Subcutaneous adipose tissue (tissue), 4 donors: ENCODE data around the gene PIAS1. TPM values are rescaled to one million over a fixed set of nuclear protein-coding genes. Genes with fewer than 3 reads are reported as not detected.

Source experiments
- total RNA-seq, 4 donors: library from RNA; depleted of rRNA; stranded (reverse); fragments of >200 nt; gene quantifications; one replicate each; pipeline ENCODE4 v1.1.0, GENCODE V29; 2016
- TF ChIP-seq, protein P1 (sequence below): fragments of 450-650 bp; IDR thresholded peaks from one replicate; pipeline ENCODE4 v1.5.1; 2016; ENCODE audit warnings: low read depth, mild to moderate bottlenecking, control low read depth, antibody characterized with exemption, moderate library complexity

PIAS1 gene
- total RNA-seq, 4 donors from 2014 or later: 34.3 to 68.8 (median 45.4) TPM

GRCh38 chr15:68143785-68144184 lies 89.7 kb downstream of the PIAS1 start:
- TF ChIP-seq, protein P1, sequence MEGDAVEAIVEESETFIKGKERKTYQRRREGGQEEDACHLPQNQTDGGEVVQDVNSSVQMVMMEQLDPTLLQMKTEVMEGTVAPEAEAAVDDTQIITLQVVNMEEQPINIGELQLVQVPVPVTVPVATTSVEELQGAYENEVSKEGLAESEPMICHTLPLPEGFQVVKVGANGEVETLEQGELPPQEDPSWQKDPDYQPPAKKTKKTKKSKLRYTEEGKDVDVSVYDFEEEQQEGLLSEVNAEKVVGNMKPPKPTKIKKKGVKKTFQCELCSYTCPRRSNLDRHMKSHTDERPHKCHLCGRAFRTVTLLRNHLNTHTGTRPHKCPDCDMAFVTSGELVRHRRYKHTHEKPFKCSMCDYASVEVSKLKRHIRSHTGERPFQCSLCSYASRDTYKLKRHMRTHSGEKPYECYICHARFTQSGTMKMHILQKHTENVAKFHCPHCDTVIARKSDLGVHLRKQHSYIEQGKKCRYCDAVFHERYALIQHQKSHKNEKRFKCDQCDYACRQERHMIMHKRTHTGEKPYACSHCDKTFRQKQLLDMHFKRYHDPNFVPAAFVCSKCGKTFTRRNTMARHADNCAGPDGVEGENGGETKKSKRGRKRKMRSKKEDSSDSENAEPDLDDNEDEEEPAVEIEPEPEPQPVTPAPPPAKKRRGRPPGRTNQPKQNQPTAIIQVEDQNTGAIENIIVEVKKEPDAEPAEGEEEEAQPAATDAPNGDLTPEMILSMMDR: no peak

DNA sequence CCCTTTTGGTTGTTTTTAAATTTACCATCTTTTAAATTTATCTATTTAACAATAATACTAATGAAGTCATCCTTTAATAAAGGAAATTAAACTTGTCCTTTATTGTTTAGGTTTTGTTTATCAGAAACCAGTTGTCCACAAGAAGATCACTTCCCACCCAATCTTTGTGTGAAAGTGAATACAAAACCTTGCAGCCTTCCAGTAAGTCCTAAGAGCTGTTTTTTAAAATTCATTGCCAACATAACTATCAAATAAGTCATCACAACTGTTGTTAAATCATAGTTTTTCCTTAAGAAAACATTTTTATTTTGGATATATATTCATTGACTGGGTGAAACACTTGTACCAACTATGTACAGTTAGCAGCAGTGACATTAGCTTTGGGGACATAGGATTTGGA lies 91.6 kb downstream of the PIAS1 start:
- TF ChIP-seq, protein P1: no peak

DNA sequence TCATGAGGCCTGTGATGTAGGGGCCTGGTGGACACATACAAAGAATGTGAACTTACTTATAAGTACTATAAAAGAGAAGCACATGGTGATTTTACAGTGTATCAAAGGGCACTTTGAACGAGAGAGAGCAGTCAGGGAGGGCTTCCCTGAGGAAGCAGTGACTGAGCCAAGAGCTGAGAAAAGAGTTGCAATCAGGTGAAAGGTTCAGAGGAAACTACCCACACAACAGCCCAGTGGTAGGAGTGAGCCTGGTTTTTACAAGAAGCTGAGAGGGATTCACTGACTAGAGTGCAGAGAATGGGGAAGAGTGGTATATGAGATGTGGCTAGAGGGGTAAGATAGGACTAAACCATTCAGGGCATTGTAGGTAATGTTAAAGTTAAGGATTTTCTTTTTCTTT lies 93.9 kb downstream of the PIAS1 start:
- TF ChIP-seq, protein P1: no peak

- TF ChIP-seq, protein P1: no peak
Measured at GRCh38 chr15:68149059-68149458, 94.9 kb downstream of the PIAS1 start.

GRCh38 chr15:68150187-68150586 lies 96.1 kb downstream of the PIAS1 start:
- TF ChIP-seq, protein P1: no peak

DNA sequence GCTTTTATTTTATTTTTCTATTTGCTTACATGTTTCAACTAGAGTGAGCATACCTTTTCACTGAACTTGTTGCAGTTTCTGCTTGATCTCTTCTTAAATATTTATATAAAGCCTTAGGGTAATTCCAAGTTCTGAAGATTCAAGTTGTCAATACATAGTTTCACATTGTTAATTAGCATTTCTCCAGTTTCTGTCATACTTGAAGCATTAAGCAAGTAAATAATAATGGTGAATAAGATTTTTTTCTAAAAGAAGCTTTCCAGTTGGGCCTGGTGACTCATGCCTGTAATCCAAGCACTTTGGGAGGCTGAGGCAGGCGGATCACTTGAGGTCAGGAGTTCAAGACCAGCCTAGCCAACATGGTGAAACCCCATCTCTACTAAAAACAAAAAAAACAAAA lies 97.2 kb downstream of the PIAS1 start:
- TF ChIP-seq, protein P1: no peak

DNA sequence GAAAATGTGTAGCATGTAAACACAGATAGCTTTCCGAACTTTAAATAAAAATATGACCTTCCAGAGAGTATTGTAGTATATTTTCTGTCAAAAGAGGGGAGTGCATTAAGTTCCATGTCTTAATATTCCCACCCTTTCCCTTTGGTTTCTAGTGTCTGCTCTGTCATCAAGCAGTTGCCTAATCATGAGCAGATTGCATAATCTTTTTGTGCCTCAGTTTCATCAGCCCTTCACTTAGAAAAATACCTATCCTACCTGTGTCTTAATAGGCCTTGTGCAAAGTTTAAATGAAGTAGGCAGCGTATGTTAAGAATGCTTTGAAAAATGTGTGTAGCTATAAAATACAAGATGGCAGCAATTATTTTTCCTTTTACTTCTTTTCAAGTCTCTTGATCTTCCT lies 98.2 kb downstream of the PIAS1 start:
- TF ChIP-seq, protein P1: no peak
